ENCODE data around the gene LRCOL1. TPM values are rescaled to one million over a fixed set of nuclear protein-coding genes. Genes with fewer than 3 reads are reported as not detected.

The LRCOL1 gene
- total RNA-seq, 4 donors from 2014 or later, result 0.83 TPM; not detected in 3

GRCh38 chr12:132622437-132623071 lies 12.2 kb upstream of the LRCOL1 start:
- TF ChIP-seq, protein P1, sequence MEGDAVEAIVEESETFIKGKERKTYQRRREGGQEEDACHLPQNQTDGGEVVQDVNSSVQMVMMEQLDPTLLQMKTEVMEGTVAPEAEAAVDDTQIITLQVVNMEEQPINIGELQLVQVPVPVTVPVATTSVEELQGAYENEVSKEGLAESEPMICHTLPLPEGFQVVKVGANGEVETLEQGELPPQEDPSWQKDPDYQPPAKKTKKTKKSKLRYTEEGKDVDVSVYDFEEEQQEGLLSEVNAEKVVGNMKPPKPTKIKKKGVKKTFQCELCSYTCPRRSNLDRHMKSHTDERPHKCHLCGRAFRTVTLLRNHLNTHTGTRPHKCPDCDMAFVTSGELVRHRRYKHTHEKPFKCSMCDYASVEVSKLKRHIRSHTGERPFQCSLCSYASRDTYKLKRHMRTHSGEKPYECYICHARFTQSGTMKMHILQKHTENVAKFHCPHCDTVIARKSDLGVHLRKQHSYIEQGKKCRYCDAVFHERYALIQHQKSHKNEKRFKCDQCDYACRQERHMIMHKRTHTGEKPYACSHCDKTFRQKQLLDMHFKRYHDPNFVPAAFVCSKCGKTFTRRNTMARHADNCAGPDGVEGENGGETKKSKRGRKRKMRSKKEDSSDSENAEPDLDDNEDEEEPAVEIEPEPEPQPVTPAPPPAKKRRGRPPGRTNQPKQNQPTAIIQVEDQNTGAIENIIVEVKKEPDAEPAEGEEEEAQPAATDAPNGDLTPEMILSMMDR (IDR thresholded peaks at IDR 0.05 in 4 of 5, conservative IDR thresholded peaks at IDR 0.05 in 1 of 5), result no peak
- TF ChIP-seq POLR2A (IDR thresholded peaks at IDR 0.05), result no peak
- Histone ChIP-seq H3K27me3 (peaks cover 20 to 27% (median 25%) of the 10 kb centered on the region in 3 donors), H3K9me3 (peaks cover 0 to 2% (median 0%) of the 10 kb centered on the region in 3 donors), H3K36me3 (peaks cover 0 to 13% of the 10 kb centered on the region in 2 donors), H3K4me3 (no peak overlapping the region), H3K27ac (no peak overlapping the region), H3K4me1 (peaks cover 0 to 5% of the 10 kb centered on the region in 2 donors)
- in situ Hi-C loops (cut with MboI; ENCODE audit: low sequenced_read_pairs in 4 of 4) (loop anchor here in 1 of 4 donors (25.0 kb wide), 1 partner anchor 210 kb away; no protein-coding TSS in a partner anchor), intact Hi-C loops (cut with DNase I; ENCODE audit: low total_unique reads) (no loop called here)
- peak in 1 of 2 donors; percentile 35 for ATAC-seq
- no peak for DNase-seq

DNA sequence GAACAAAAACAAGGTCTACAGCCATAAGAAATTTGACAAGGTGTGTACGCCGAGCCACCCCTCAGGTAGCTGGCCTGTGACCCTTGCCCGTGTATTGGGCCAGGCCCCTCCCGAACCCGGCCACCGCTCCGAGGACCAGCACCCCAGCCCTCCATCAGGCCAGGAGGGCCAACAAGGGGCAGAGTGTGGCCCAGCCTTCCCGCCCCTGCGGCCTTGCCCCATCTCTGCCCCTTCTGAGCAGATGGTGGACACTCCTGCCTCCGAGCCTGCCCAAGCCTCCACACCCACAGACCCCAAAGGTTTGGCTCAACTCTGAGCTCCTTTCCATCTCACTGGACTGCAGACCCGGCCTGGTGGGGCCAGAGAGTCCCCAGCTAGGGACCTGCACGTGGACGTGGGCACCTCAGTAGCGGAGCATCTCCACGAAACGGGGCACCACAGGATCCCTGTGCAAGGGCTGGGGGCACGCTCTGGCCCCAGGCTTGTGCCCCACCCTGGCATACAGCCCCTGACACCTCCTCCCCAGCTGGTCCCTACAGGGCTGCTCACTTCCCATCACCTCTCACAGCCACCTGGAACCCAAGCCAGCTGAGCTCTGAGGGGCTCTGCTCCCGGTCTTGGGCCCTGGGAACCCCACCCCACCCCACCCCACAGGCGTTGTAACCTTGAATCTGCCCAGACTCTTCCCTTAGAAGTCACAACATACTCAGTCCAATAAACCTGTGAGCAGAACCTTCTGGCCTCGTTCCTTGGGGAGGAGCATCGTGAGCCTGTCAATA lies 11.5 kb upstream of the LRCOL1 start:
- no peak for TF ChIP-seq POLR2A (IDR thresholded peaks at IDR 0.05)
- TF ChIP-seq, protein P1 (IDR thresholded peaks at IDR 0.05 in 4 of 5, conservative IDR thresholded peaks at IDR 0.05 in 1 of 5), result no peak
- Histone ChIP-seq H3K9me3 (peaks cover 0 to 10% (median 0%) of the 10 kb centered on the region in 3 donors), H3K4me1 (peaks cover 0 to 5% of the 10 kb centered on the region in 2 donors), H3K36me3 (peaks cover 0 to 13% of the 10 kb centered on the region in 2 donors), H3K4me3 (no peak overlapping the region), H3K27me3 (peaks cover 27 to 34% (median 32%) of the 10 kb centered on the region in 3 donors), H3K27ac (no peak overlapping the region)
- ATAC-seq (peak in 1 of 2 donors; percentile 13), DNase-seq (no peak)
- intact Hi-C loops (cut with DNase I; ENCODE audit: low total_unique reads), result no loop called here
- in situ Hi-C loops (cut with MboI; ENCODE audit: low sequenced_read_pairs in 4 of 4), result loop anchor here in 1 of 4 donors (25.0 kb wide), 1 partner anchor 210 kb away; no protein-coding TSS in a partner anchor

DNA sequence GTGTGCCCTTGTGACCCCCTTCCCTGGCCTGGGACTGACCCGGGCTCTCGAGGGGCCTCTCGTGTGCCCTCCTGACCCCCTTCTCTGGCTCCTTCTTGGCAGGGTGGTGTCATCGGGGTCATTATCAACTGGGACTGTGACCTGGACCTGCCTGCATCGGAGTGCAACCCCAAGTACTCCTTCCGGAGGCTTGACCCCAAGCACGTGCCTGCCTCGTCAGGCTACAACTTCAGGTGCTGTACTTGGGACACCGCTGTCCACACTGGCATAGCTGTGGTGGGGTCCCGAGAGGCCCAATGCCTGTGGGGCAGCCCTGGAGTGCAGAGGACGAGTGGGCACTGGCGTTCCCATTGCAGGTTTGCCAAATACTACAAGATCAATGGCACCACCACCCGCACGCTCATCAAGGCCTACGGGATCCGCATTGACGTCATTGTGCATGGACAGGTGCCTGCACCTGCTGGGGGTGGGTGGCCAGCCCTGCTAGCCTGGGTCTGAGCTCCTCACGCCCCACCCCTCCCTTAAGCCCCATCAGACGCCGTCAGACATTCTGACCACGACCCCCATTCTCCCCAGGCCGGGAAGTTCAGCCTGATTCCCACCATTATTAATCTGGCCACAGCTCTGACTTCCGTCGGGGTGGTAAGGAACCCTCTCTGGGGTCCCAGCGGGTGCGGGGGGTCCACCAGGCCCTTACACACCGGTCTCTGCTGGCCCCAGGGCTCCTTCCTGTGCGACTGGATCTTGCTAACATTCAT lies 10.7 kb upstream of the LRCOL1 start:
- Histone ChIP-seq H3K27ac (no peak overlapping the region), H3K27me3 (peaks cover 35 to 42% (median 40%) of the 10 kb centered on the region in 3 donors), H3K4me3 (no peak overlapping the region), H3K9me3 (peaks cover 0 to 12% (median 0%) of the 10 kb centered on the region in 3 donors), H3K4me1 (peaks cover 0 to 5% of the 10 kb centered on the region in 2 donors), H3K36me3 (peaks cover 0 to 13% of the 10 kb centered on the region in 2 donors)
- intact Hi-C loops (cut with DNase I; ENCODE audit: low total_unique reads) (no loop called here), in situ Hi-C loops (cut with MboI; ENCODE audit: low sequenced_read_pairs in 4 of 4) (loop anchor here in 1 of 4 donors (25.0 kb wide), 1 partner anchor 209 kb away; no protein-coding TSS in a partner anchor)
- DNase-seq (no peak), ATAC-seq (no peak)
- TF ChIP-seq, protein P1 (IDR thresholded peaks at IDR 0.05 in 4 of 5, conservative IDR thresholded peaks at IDR 0.05 in 1 of 5), result no peak
- TF ChIP-seq POLR2A (IDR thresholded peaks at IDR 0.05), result no peak

- ATAC-seq (no peak), DNase-seq (no peak)
- intact Hi-C loops (cut with DNase I; ENCODE audit: low total_unique reads), result no loop called here
- H3K36me3 ChIP-seq, result peaks cover 0 to 9% of the 10 kb centered on the region in 2 donors
- in situ Hi-C loops (cut with MboI; ENCODE audit: low sequenced_read_pairs in 4 of 4), result loop anchor here in 1 of 4 donors (25.0 kb wide), 1 partner anchor 208 kb away; no protein-coding TSS in a partner anchor
- no peak overlapping the region for H3K4me3 ChIP-seq
- H3K9me3 ChIP-seq, result peaks cover 0 to 12% (median 0%) of the 10 kb centered on the region in 3 donors
- no peak overlapping the region for H3K27ac ChIP-seq
- H3K27me3 ChIP-seq, result peaks cover 41 to 50% (median 48%) of the 10 kb centered on the region in 3 donors
- TF ChIP-seq, protein P1 (IDR thresholded peaks at IDR 0.05 in 4 of 5, conservative IDR thresholded peaks at IDR 0.05 in 1 of 5), result no peak
- no peak for TF ChIP-seq POLR2A (IDR thresholded peaks at IDR 0.05)
- H3K4me1 ChIP-seq, result peaks cover 0 to 5% of the 10 kb centered on the region in 2 donors
Observed at GRCh38 chr12:132620113-132620898, 9.9 kb upstream of the LRCOL1 start.

Data from gastrocnemius medialis (tissue), 4 donors.